ENCODE results near the gene PTPRK. TPM values are rescaled to one million over a fixed set of nuclear protein-coding genes. Genes with fewer than 3 reads are reported as not detected.

PTPRK gene
- total and polyA plus RNA-seq, 10 of the 15 experiments (the other 5 are each of a cell fraction or from before 2014, with no cell fraction given), result 0.23 to 1.9 (median 0.55) TPM

GRCh38 chr6:128339635-128340450 lies 180.6 kb downstream of the PTPRK start:
- H3K4me1 ChIP-seq (ENCODE audit: control insufficient read depth, insufficient read depth, low read length), result no peaks in the 10 kb centered on the region
- BruUV-seq (replicated peaks), result no TSS peak
- ChIA-PET POLR2A (no interaction called here), RAD21 (ENCODE audit: unreplicated experiment) (no interaction called here), CTCF (interaction anchor here (1.9 kb wide), 1 partner anchor 12 kb away, joined by 5 read pairs; no protein-coding TSS in a partner anchor), SMC1A (ENCODE audit: uncharacterized antibody, unreplicated experiment) (interaction anchor here (1.0 to 1.5 kb wide), 4 partner anchors 8 to 15 kb away, joined by 3 read pairs; no protein-coding TSS in a partner anchor)
- no peaks in the 10 kb centered on the region for H3K27me3 ChIP-seq (replicated peaks in 1 of 2; ENCODE audit: control insufficient read depth in 2 of 2, insufficient read depth in 2 of 2, low read length in 1 of 2)
- intact Hi-C loops (cut with micrococcal nuclease; ENCODE audit: unreplicated experiment), result no loop called here
- H3K9ac ChIP-seq (ENCODE audit: control insufficient read depth, insufficient read depth, low read length), result no peak overlapping the region
- H3K4me2 ChIP-seq (ENCODE audit: control insufficient read depth, insufficient read depth), result no peak overlapping the region
- no peak overlapping the region for H3K27ac ChIP-seq (ENCODE audit: control insufficient read depth, insufficient read depth)
- no peak overlapping the region for H2AFZ ChIP-seq (ENCODE audit: control insufficient read depth, low read depth, low read length)
- WGBS (ENCODE audit: insufficient coverage, insufficient replicate concordance, low lambda C conversion rate, missing lambda C conversion rate), result 29% methylated on average over 1 of the region's 1 CpG
- no peaks in the 10 kb centered on the region for H3K9me3 ChIP-seq (replicated peaks; ENCODE audit: control insufficient read depth, insufficient read depth, low read length)
- H3K4me3 ChIP-seq, result no peak overlapping the region
- H3K79me2 ChIP-seq (ENCODE audit: control insufficient read depth, insufficient read depth, low read length), result no peaks in the 10 kb centered on the region
- FAIRE-seq (no peak), ATAC-seq (no peak), DNase-seq (ENCODE audit: low read depth, low spot score) (no peak)
- in situ Hi-C loops (cut with MboI), result loop anchor here (10.0 kb wide), 1 partner anchor 475 kb away; no protein-coding TSS in a partner anchor
- H3K36me3 ChIP-seq (ENCODE audit: control insufficient read depth in 2 of 2, insufficient read depth in 2 of 2, low read length in 1 of 2), result no peaks in the 10 kb centered on the region
- no peaks in the 10 kb centered on the region for H4K20me1 ChIP-seq (ENCODE audit: control insufficient read depth, insufficient read depth)
- TF ChIP-seq KAT2A (conservative IDR thresholded peaks at IDR 0.05; ENCODE audit: control insufficient read depth, low read depth, low read length), result no peak
- TF ChIP-seq ZBTB40 (IDR thresholded peaks at IDR 0.05; ENCODE audit: borderline replicate concordance), result no peak
- no peak for TF ChIP-seq PAX5 (IDR thresholded peaks at IDR 0.05; ENCODE audit: borderline replicate concordance, low read depth, low read length)
- no peak for TF ChIP-seq STAT3 (IDR thresholded peaks at IDR 0.05; ENCODE audit: low read depth, low read length)
- TF ChIP-seq TCF3 (IDR thresholded peaks at IDR 0.05; ENCODE audit: borderline replicate concordance, insufficient read depth, low read depth, low read length), result no peak
- TF ChIP-seq ZBTB4 (CRISPR knock-in tag; IDR thresholded peaks at IDR 0.05), result no peak
- no peak for TF ChIP-seq CBX3 (IDR thresholded peaks at IDR 0.05; ENCODE audit: borderline replicate concordance, low read depth)
- TF ChIP-seq SRF (IDR thresholded peaks at IDR 0.05; ENCODE audit: low read depth in 2 of 2, low read length in 2 of 2), result no peak
- no peak for TF ChIP-seq MYC (IDR thresholded peaks at IDR 0.05; ENCODE audit: insufficient read depth, insufficient read length, insufficient replicate concordance, low read length, severe bottlenecking)

Data from GM12878 (cell line).